C4-2B (cell line): Measurements from ENCODE around the gene STX8.

Source experiments
- CTCF ChIP-seq: fragments of 450-650 bp; conservative IDR thresholded peaks from 2 replicates; pipeline ENCODE4 v1.5.1; 2017; ENCODE audit warnings: mild to moderate bottlenecking
- ZFX ChIP-seq: fragments of 450-650 bp; IDR thresholded peaks from 2 replicates; pipeline ENCODE4 v1.6.1; 2017

GRCh38 chr17:9286434-9286833, 289.2 kb downstream of the STX8 start:
- TF ChIP-seq CTCF (no peak), ZFX (no peak)
